Activated CD4-positive, alpha-beta T cell treated with anti-CD3 and anti-CD28 coated beads, Interleukin-2, amount 10 ng/mL, durations not matched to agents 24 days and 14 days (primary cell): ENCODE results near the gene ANAPC1. TPM values are rescaled to one million over a fixed set of nuclear protein-coding genes. Genes with fewer than 3 reads are reported as not detected.
A peak's percentile ranks its signal among the peaks of the same experiment; 100 is the strongest.
"Not testable (repeated sequence)": the region's sequence is repeated elsewhere in the genome, so short reads cannot be mapped to it uniquely, and the experiment has no call there.

Experiments used
- DNase-seq: peaks from one replicate; pipeline ENCODE4 v3.0.0; 2022
- H3K27ac Mint-ChIP-seq: one replicate; pipeline ENCODE4 v1.8.0; 2022; ENCODE audit warnings: mild to moderate bottlenecking, mixed read lengths
- H3K27me3 Mint-ChIP-seq: one replicate; pipeline ENCODE4 v1.8.0; 2022; ENCODE audit warnings: mixed read lengths
- H3K36me3 Mint-ChIP-seq: one replicate; pipeline ENCODE4 v1.8.0; 2022; ENCODE audit warnings: low read depth, mild to moderate bottlenecking, mixed read lengths
- H3K4me1 Mint-ChIP-seq: one replicate; pipeline ENCODE4 v1.8.0; 2021; ENCODE audit warnings: mixed read lengths
- H3K4me3 Mint-ChIP-seq: one replicate; pipeline ENCODE4 v1.8.0; 2022; ENCODE audit warnings: mild to moderate bottlenecking, moderate library complexity, mixed read lengths
- H3K9me3 Mint-ChIP-seq: one replicate; pipeline ENCODE4 v1.8.0; 2021; ENCODE audit warnings: mixed read lengths
- intact Hi-C: fragments of 100-400 bp; cut with micrococcal nuclease; formaldehyde crosslinking; loops from one replicate; pipeline ENCODE4 v1.15.1; 2023
- total RNA-seq: library from RNA; stranded (reverse); gene quantifications from 2 replicates; pipeline ENCODE4 v1.2.3, GENCODE V29; 2022

ANAPC1 gene
- total RNA-seq, 1 donor from 2014 or later, result 129 TPM

- Mint-ChIP-seq H3K4me1 (peaks cover 14% of the 10 kb centered on the region), H3K4me3 (peak within 1 kb of the TSS; percentile 81), H3K27ac (no peak within 1 kb of the TSS), H3K9me3 (no peaks in the 10 kb centered on the region), H3K36me3 (no peaks in the 10 kb centered on the region), H3K27me3 (peaks cover 51% of the 10 kb centered on the region)
- DNase-seq, result peak; percentile 88
- intact Hi-C loops, result loop anchor here (2.0 kb wide), 1 partner anchor 13 kb away; the partner anchor contains the start of gene ANAPC1
These were observed 14.1 kb upstream of the ANAPC1 start, which contains the start of gene MERTK for GRCh38 chr2:111897924-111898702. Gene MERTK, plus strand, starts transcription at chr2:111898607. Its CDS starts 129 bp downstream, at chr2:111898736.

- Mint-ChIP-seq H3K4me3 (peak overlapping the region; percentile 81), H3K9me3 (no peaks in the 10 kb centered on the region), H3K36me3 (no peaks in the 10 kb centered on the region), H3K27ac (no peak overlapping the region), H3K4me1 (peaks cover 14% of the 10 kb centered on the region), H3K27me3 (peaks cover 47% of the 10 kb centered on the region)
- intact Hi-C loops, result no loop called here
- no peak for DNase-seq
These were observed 13.6 kb upstream of the ANAPC1 start for GRCh38 chr2:111897630-111897923.

GRCh38 chr2:111896576-111896975 lies 12.6 kb upstream of the ANAPC1 start:
- H3K4me3 Mint-ChIP-seq, result peak overlapping the region; percentile 28
- no peaks in the 10 kb centered on the region for H3K9me3 Mint-ChIP-seq
- intact Hi-C loops, result no loop called here
- H3K27me3 Mint-ChIP-seq, result peaks cover 42% of the 10 kb centered on the region
- no peaks in the 10 kb centered on the region for H3K36me3 Mint-ChIP-seq
- H3K4me1 Mint-ChIP-seq, result peaks cover 14% of the 10 kb centered on the region
- DNase-seq, result no peak
- H3K27ac Mint-ChIP-seq, result no peak overlapping the region

GRCh38 chr2:111896024-111896423 lies 12.0 kb upstream of the ANAPC1 start:
- Mint-ChIP-seq H3K27me3 (peaks cover 41% of the 10 kb centered on the region), H3K9me3 (no peaks in the 10 kb centered on the region), H3K27ac (no peak overlapping the region), H3K4me1 (peaks cover 14% of the 10 kb centered on the region), H3K4me3 (no peak overlapping the region), H3K36me3 (no peaks in the 10 kb centered on the region)
- intact Hi-C loops, result no loop called here
- DNase-seq, result no peak

GRCh38 chr2:111884592-111884964 lies 585 bp upstream of the ANAPC1 start:
- intact Hi-C loops, result loop anchor here (2.0 to 10.0 kb wide), 4 partner anchors 14 to 598 kb away; partner anchors contain the start of genes MERTK, TMEM87B and TTL
- no peak for DNase-seq
- Mint-ChIP-seq H3K27me3 (no peaks in the 10 kb centered on the region), H3K4me3 (peak overlapping the region; percentile 93), H3K9me3 (no peaks in the 10 kb centered on the region), H3K27ac (peak overlapping the region; percentile 93), H3K4me1 (peaks cover 12% of the 10 kb centered on the region), H3K36me3 (peaks cover 16% of the 10 kb centered on the region)

GRCh38 chr2:111872806-111873205 lies 11.2 kb downstream of the ANAPC1 start:
- intact Hi-C loops, DNase-seq, H3K9me3 Mint-ChIP-seq, H3K27me3 Mint-ChIP-seq, H3K27ac Mint-ChIP-seq, H3K4me3 Mint-ChIP-seq: not testable (repeated sequence)
- Mint-ChIP-seq H3K36me3 (peaks cover 50% of the 10 kb centered on the region), H3K4me1 (peaks cover 11% of the 10 kb centered on the region)

GRCh38 chr2:111865124-111865523 lies 18.9 kb downstream of the ANAPC1 start:
- not testable (repeated sequence) for H3K27ac Mint-ChIP-seq

GRCh38 chr2:111860005-111860404 lies 24.0 kb downstream of the ANAPC1 start:
- H3K4me1 Mint-ChIP-seq, H3K9me3 Mint-ChIP-seq, DNase-seq, H3K27ac Mint-ChIP-seq, H3K27me3 Mint-ChIP-seq, H3K4me3 Mint-ChIP-seq, intact Hi-C loops: not testable (repeated sequence)
- peaks cover 35% of the 10 kb centered on the region for H3K36me3 Mint-ChIP-seq

More at GRCh38 chr2:111865124-111865523, 18.9 kb downstream of the ANAPC1 start:
- H3K4me3 Mint-ChIP-seq, DNase-seq, H3K4me1 Mint-ChIP-seq, H3K27me3 Mint-ChIP-seq, H3K9me3 Mint-ChIP-seq, intact Hi-C loops: not testable (repeated sequence)
- peaks cover 30% of the 10 kb centered on the region for H3K36me3 Mint-ChIP-seq

- H3K27me3 Mint-ChIP-seq, H3K27ac Mint-ChIP-seq, H3K4me1 Mint-ChIP-seq, H3K4me3 Mint-ChIP-seq, intact Hi-C loops, H3K9me3 Mint-ChIP-seq, DNase-seq: not testable (repeated sequence)
- peaks cover 35% of the 10 kb centered on the region for H3K36me3 Mint-ChIP-seq
These were observed 31.4 kb downstream of the ANAPC1 start for GRCh38 chr2:111852544-111852943.

- H3K9me3 Mint-ChIP-seq, H3K27me3 Mint-ChIP-seq, H3K4me1 Mint-ChIP-seq, intact Hi-C loops, H3K4me3 Mint-ChIP-seq, H3K27ac Mint-ChIP-seq: not testable (repeated sequence)
- DNase-seq, result peak; percentile 75
- peaks cover 32% of the 10 kb centered on the region for H3K36me3 Mint-ChIP-seq
These were observed 33.3 kb downstream of the ANAPC1 start for GRCh38 chr2:111850646-111851045.

- DNase-seq, H3K9me3 Mint-ChIP-seq, H3K27ac Mint-ChIP-seq, H3K4me3 Mint-ChIP-seq, H3K27me3 Mint-ChIP-seq, intact Hi-C loops: not testable (repeated sequence)
- Mint-ChIP-seq H3K4me1 (peaks cover 15% of the 10 kb centered on the region), H3K36me3 (peaks cover 30% of the 10 kb centered on the region)
These were observed 44.2 kb downstream of the ANAPC1 start for GRCh38 chr2:111839625-111840282.

GRCh38 chr2:111838992-111839391 lies 45.0 kb downstream of the ANAPC1 start:
- intact Hi-C loops, H3K27ac Mint-ChIP-seq, H3K4me3 Mint-ChIP-seq, H3K27me3 Mint-ChIP-seq, H3K9me3 Mint-ChIP-seq, DNase-seq: not testable (repeated sequence)
- Mint-ChIP-seq H3K4me1 (peaks cover 20% of the 10 kb centered on the region), H3K36me3 (peaks cover 36% of the 10 kb centered on the region)

GRCh38 chr2:111834221-111834620 lies 49.8 kb downstream of the ANAPC1 start:
- Mint-ChIP-seq H3K4me3 (peak overlapping the region; percentile 65), H3K4me1 (peaks cover 24% of the 10 kb centered on the region), H3K36me3 (peaks cover 44% of the 10 kb centered on the region), H3K27ac (peak overlapping the region; percentile 88)
- H3K27me3 Mint-ChIP-seq, intact Hi-C loops, H3K9me3 Mint-ChIP-seq: not testable (repeated sequence)
- DNase-seq, result peak; percentile 64

- not testable (repeated sequence) for H3K9me3 Mint-ChIP-seq
- peaks cover 51% of the 10 kb centered on the region for H3K36me3 Mint-ChIP-seq
These were observed 53.5 kb downstream of the ANAPC1 start for GRCh38 chr2:111830479-111830878.

More at GRCh38 chr2:111830479-111830878, 53.5 kb downstream of the ANAPC1 start:
- DNase-seq, H3K27me3 Mint-ChIP-seq, H3K27ac Mint-ChIP-seq, intact Hi-C loops, H3K4me3 Mint-ChIP-seq: not testable (repeated sequence)
- peaks cover 20% of the 10 kb centered on the region for H3K4me1 Mint-ChIP-seq
